Neural cell (in vitro differentiated cells): ENCODE data around the gene FKBP1A.

Source experiments
- EP300 ChIP-seq: fragments of 450-650 bp; conservative IDR thresholded peaks from 2 replicates; pipeline ENCODE4 v1.6.1; 2014; ENCODE audit warnings: antibody characterized with exemption, mild to moderate bottlenecking, moderate library complexity; ENCODE audit not compliant: poor library complexity, severe bottlenecking
- EZH2 ChIP-seq: fragments of 200-600, 300-800 bp; shearing (Covaris generic), sonication (generic); IDR thresholded peaks from 2 replicates; pipeline ENCODE4 v1.6.1; 2014; ENCODE audit warnings: antibody characterized with exemption, low read length, borderline replicate concordance, mild to moderate bottlenecking; ENCODE audit not compliant: insufficient read depth, poor library complexity, severe bottlenecking
- MXI1 ChIP-seq: fragments of 450-650 bp; conservative IDR thresholded peaks from 2 replicates; pipeline ENCODE4 v1.6.1; 2014; ENCODE audit warnings: antibody characterized with exemption, mild to moderate bottlenecking; ENCODE audit not compliant: poor library complexity, severe bottlenecking
- POLR2AphosphoS5 ChIP-seq: IDR thresholded peaks from 2 replicates; pipeline ENCODE4 v1.6.1; 2012
- RAD21 ChIP-seq: fragments of 450-650 bp; conservative IDR thresholded peaks from 2 replicates; pipeline ENCODE4 v1.6.1; 2014; ENCODE audit warnings: antibody characterized with exemption, mild to moderate bottlenecking, moderate library complexity
- SMC3 ChIP-seq: fragments of 450-650 bp; conservative IDR thresholded peaks from 2 replicates; pipeline ENCODE4 v1.6.1; 2014; ENCODE audit warnings: antibody characterized with exemption, mild to moderate bottlenecking, moderate library complexity; ENCODE audit not compliant: poor library complexity
- TF ChIP-seq, protein P1 (sequence below): fragments of 450-650 bp; IDR thresholded peaks from 2 replicates; pipeline ENCODE4 v1.5.1; 2014; ENCODE audit warnings: antibody characterized with exemption, mild to moderate bottlenecking, moderate library complexity; ENCODE audit not compliant: poor library complexity, severe bottlenecking

DNA sequence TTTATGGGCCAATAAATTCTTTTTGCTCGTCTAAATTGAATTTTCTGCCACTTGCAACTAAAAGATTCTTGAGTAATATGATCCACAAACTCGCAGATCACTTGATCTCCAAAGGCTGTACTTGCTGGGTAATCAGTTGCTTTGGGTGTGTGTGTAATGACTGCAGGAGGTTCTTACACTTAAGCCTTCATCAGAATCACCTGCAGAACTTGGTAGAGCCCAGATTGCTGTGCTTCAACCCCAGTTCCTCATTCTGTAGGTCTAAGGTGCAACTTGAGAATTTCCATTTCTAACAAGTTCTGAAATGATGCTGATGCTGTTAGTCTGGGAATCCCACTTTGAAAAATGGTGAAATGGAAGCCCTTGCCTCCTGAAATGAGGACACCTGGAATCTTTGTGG lies 12.9 kb upstream of the FKBP1A start:
- TF ChIP-seq, protein P1, sequence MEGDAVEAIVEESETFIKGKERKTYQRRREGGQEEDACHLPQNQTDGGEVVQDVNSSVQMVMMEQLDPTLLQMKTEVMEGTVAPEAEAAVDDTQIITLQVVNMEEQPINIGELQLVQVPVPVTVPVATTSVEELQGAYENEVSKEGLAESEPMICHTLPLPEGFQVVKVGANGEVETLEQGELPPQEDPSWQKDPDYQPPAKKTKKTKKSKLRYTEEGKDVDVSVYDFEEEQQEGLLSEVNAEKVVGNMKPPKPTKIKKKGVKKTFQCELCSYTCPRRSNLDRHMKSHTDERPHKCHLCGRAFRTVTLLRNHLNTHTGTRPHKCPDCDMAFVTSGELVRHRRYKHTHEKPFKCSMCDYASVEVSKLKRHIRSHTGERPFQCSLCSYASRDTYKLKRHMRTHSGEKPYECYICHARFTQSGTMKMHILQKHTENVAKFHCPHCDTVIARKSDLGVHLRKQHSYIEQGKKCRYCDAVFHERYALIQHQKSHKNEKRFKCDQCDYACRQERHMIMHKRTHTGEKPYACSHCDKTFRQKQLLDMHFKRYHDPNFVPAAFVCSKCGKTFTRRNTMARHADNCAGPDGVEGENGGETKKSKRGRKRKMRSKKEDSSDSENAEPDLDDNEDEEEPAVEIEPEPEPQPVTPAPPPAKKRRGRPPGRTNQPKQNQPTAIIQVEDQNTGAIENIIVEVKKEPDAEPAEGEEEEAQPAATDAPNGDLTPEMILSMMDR = no peak
- no peak for TF ChIP-seq SMC3
- no peak for TF ChIP-seq POLR2AphosphoS5
- no peak for TF ChIP-seq EZH2
- TF ChIP-seq EP300 = no peak
- TF ChIP-seq MXI1 = no peak
- TF ChIP-seq RAD21 = no peak
